Mucosa of rectum (tissue), 2 donors: Measurements from ENCODE around the gene FAIM2.
A peak's percentile ranks its signal among the peaks of the same experiment; 100 is the strongest.

ENCODE experiments used
- H3K27ac ChIP-seq, 2 donors: one replicate each; pipeline ENCODE4 v1.7.0; 2013; ENCODE audit warnings: inconsistent platforms in 2 of 2, low read depth in 2 of 2, low read length in 2 of 2
- H3K27me3 ChIP-seq, 2 donors: one replicate each; pipeline ENCODE4 v1.7.0; 2013; ENCODE audit warnings: low read length in 2 of 2; ENCODE audit not compliant: control insufficient read depth in 2 of 2, insufficient read depth in 2 of 2
- H3K36me3 ChIP-seq, 2 donors: one replicate each; pipeline ENCODE4 v1.7.0; 2013; ENCODE audit warnings: low read length in 2 of 2; ENCODE audit not compliant: control insufficient read depth in 2 of 2, insufficient read depth in 2 of 2
- H3K4me1 ChIP-seq, 2 donors: one replicate each; pipeline ENCODE4 v1.7.0; 2013; ENCODE audit warnings: low read length in 2 of 2, mild to moderate bottlenecking in 1 of 2; ENCODE audit not compliant: control insufficient read depth in 2 of 2, insufficient read depth in 2 of 2
- H3K4me3 ChIP-seq, 2 donors: one replicate each; pipeline ENCODE4 v1.7.0; 2013; ENCODE audit warnings: low read length in 2 of 2
- H3K9ac ChIP-seq, 2 donors: one replicate each; pipeline ENCODE4 v1.7.0; 2013; ENCODE audit warnings: low read length in 2 of 2, low read depth in 1 of 2, mild to moderate bottlenecking in 1 of 2
- H3K9me3 ChIP-seq, 2 donors: one replicate each; pipeline ENCODE4 v1.7.0; 2013; ENCODE audit warnings: low read length in 2 of 2; ENCODE audit not compliant: control insufficient read depth in 2 of 2
- donor health status: healthy.
- donor health status: Normal muscosa, but diverticular disease.

The FAIM2 gene

GRCh38 chr12:49946497-49946896 is 42.8 kb upstream of the FAIM2 start:
- Histone ChIP-seq H3K36me3 (no peaks in the 10 kb centered on the region), H3K9me3 (no peaks in the 10 kb centered on the region), H3K27ac (peak overlapping the region; percentile 43 to 65), H3K27me3 (no peaks in the 10 kb centered on the region), H3K4me1 (peaks cover 7 to 28% of the 10 kb centered on the region in 2 donors), H3K4me3 (no peak overlapping the region), H3K9ac (peak overlapping the region in 1 of 2 donors; percentile 46)

- peak overlapping the region in 1 of 2 donors; percentile 51 for H3K4me3 ChIP-seq
- peak overlapping the region in 1 of 2 donors; percentile 46 for H3K9ac ChIP-seq
- H3K36me3 ChIP-seq: no peaks in the 10 kb centered on the region
- no peaks in the 10 kb centered on the region for H3K27me3 ChIP-seq
- peak overlapping the region; percentile 43 to 65 for H3K27ac ChIP-seq
- H3K9me3 ChIP-seq: no peaks in the 10 kb centered on the region
- H3K4me1 ChIP-seq: peaks cover 7 to 28% of the 10 kb centered on the region in 2 donors
Observed at GRCh38 chr12:49946086-49946485, 42.4 kb upstream of the FAIM2 start.

DNA sequence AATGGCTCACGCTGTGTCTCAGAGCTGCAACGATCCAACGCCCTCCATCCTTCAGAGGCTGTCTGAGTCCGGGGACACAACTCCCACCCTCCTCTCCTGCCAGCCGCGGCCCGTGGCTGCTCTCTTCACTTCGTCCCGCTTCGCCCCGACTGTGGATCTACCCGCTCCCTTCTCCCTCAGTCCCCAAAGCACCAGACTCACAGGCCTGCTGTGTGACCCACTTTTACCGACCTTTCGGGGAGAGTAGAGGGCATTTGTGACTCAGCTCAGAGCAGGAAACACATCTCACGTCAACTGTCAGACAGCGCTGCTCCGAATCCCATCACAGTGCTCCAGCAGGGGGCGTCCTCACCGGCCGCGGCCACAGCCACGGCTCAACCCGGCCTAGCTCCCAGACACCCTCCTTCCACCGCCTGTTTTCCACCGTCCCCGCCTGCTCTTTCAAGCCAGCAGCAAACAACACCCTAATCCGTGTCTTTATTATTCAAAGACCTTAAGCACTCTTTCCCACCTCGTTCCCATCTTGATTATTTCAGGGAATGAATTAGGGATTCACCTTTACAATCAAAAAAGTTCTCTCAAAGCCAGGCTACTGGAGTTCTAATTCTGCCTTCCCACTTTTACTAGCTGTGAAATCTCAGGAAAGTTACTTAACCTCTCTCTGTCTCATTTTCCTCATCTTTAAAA is 41.8 kb upstream of the FAIM2 start:
- Histone ChIP-seq H3K4me3 (peak overlapping the region; percentile 44 to 51), H3K27me3 (no peaks in the 10 kb centered on the region), H3K9me3 (no peaks in the 10 kb centered on the region), H3K27ac (peak overlapping the region; percentile 43 to 65), H3K9ac (peak overlapping the region; percentile 35 to 46), H3K36me3 (no peaks in the 10 kb centered on the region), H3K4me1 (peaks cover 7 to 28% of the 10 kb centered on the region in 2 donors)

DNA sequence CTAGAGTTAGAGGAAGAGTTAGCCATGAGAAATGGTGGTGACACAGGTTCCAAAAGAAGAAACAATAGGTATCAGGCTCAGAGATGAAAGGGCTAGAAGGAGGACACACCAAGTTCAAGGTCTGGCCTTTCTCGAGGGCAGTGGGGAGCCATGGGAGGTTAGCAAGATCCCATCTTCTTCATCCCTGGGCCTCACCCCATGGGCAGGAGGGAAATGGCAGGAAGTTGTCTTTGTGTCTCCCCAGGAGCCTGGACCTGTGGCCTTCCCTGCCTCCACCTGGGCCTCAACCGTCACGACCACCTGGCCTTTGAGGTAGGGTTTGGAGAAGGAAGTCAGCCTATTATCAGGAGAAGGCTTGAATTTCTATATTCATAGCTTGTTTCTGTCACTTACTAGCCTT is 41.0 kb upstream of the FAIM2 start:
- Histone ChIP-seq H3K9ac (no peak overlapping the region), H3K27ac (no peak overlapping the region), H3K4me1 (peaks cover 7 to 28% of the 10 kb centered on the region in 2 donors), H3K27me3 (no peaks in the 10 kb centered on the region), H3K36me3 (no peaks in the 10 kb centered on the region), H3K9me3 (no peaks in the 10 kb centered on the region), H3K4me3 (no peak overlapping the region)

- Histone ChIP-seq H3K4me3 (no peak overlapping the region), H3K27me3 (no peaks in the 10 kb centered on the region), H3K9me3 (no peaks in the 10 kb centered on the region), H3K9ac (no peak overlapping the region), H3K27ac (no peak overlapping the region), H3K36me3 (no peaks in the 10 kb centered on the region), H3K4me1 (peaks cover 7 to 28% of the 10 kb centered on the region in 2 donors)
Observed at GRCh38 chr12:49944046-49944445, 40.3 kb upstream of the FAIM2 start.

DNA sequence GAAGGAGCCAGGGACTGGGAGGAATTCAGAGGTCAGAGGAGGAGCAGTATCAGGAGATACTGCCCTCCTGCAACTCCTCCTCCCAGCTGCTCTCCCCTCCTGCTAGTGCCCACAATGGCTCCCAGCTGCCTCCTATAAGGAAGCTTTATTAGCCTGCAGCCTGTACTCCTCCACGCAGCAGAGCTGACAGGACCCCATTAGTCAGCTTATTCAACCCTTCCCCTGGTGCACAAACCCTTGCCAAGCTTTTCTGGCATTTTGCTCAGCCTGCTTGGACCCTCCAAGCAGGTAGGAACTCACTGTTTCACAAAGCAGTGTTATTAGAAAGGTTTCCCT is 39.9 kb upstream of the FAIM2 start:
- Histone ChIP-seq H3K4me1 (peaks cover 7 to 28% of the 10 kb centered on the region in 2 donors), H3K4me3 (no peak overlapping the region), H3K9ac (peak overlapping the region in 1 of 2 donors; percentile 3), H3K27me3 (no peaks in the 10 kb centered on the region), H3K36me3 (no peaks in the 10 kb centered on the region), H3K27ac (no peak overlapping the region), H3K9me3 (no peaks in the 10 kb centered on the region)

DNA sequence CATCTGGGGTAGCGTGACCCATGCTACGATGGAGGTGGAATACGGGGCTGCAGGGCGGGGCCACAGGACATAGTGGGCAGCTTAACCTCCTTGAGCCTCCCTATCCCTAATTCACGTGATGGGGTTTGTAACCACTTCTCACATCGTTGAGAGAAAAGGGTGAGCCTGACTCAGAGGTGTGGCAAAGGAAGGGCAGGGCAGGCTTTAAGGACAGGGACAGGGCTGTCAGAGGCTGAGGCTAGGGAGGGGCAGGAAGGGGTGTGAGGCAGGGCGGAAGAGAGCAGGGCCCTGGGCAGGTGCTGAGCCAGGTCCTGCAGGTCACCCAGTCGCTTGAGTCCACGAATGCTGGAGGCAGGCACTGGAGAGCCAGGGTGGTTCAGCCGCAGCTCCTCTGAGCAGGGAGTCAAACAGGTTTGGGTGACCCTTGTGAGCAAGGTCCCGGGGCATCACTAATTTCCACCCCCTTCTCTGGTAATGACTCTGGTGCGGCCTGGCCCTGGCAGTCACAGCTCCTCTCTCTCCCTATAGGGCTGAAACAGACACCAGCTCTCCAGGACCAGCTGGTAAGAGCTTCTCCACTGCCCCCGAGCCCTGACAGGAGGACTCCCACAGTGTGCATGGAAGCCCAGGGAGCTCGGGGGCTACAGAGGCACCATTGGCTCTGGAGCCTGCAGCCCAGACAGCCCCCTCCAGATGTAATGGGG is 39.4 kb upstream of the FAIM2 start:
- Histone ChIP-seq H3K4me1 (peaks cover 7 to 28% of the 10 kb centered on the region in 2 donors), H3K27ac (peak overlapping the region in 1 of 2 donors; percentile 35), H3K36me3 (no peaks in the 10 kb centered on the region), H3K9me3 (no peaks in the 10 kb centered on the region), H3K27me3 (no peaks in the 10 kb centered on the region), H3K9ac (peak overlapping the region in 1 of 2 donors; percentile 3), H3K4me3 (no peak overlapping the region)

DNA sequence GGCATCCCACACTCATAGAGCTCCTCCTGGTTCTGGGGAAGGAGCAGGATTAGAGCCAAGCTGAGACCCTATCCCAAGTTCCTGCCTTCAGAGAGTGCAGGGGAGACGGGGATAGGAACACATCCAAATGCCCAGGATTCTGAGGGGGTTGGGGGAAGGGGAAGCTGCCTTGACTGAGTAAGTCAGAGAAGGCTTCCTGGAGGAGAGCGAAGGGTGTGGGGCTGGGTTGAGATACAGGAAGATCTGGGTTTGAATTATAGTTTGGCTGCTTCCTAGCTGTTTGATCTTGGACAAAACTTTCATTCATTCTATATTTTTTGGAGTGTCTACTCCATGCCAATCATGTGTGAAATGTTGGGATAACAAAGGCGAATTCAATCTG is 38.8 kb upstream of the FAIM2 start:
- no peak overlapping the region for H3K27ac ChIP-seq

GRCh38 chr12:49941556-49942511 is 38.1 kb upstream of the FAIM2 start:
- Histone ChIP-seq H3K27me3 (no peaks in the 10 kb centered on the region), H3K4me3 (no peak overlapping the region), H3K9ac (no peak overlapping the region), H3K9me3 (no peaks in the 10 kb centered on the region), H3K4me1 (peaks cover 7 to 27% of the 10 kb centered on the region in 2 donors), H3K36me3 (no peaks in the 10 kb centered on the region), H3K27ac (no peak overlapping the region)

More for the DNA sequence above, 38.8 kb upstream of the FAIM2 start:
- Histone ChIP-seq H3K27me3 (no peaks in the 10 kb centered on the region), H3K4me3 (no peak overlapping the region), H3K9ac (no peak overlapping the region), H3K9me3 (no peaks in the 10 kb centered on the region), H3K4me1 (peaks cover 7 to 28% of the 10 kb centered on the region in 2 donors), H3K36me3 (no peaks in the 10 kb centered on the region)

GRCh38 chr12:49939707-49940106 is 36.0 kb upstream of the FAIM2 start:
- no peaks in the 10 kb centered on the region for H3K9me3 ChIP-seq
- H3K4me1 ChIP-seq: peaks cover 0 to 9% of the 10 kb centered on the region in 2 donors
- H3K4me3 ChIP-seq: no peak overlapping the region
- H3K27ac ChIP-seq: no peak overlapping the region
- no peaks in the 10 kb centered on the region for H3K27me3 ChIP-seq
- no peaks in the 10 kb centered on the region for H3K36me3 ChIP-seq
- no peak overlapping the region for H3K9ac ChIP-seq
